ENCODE results near the gene CLEC9A. TPM values are rescaled to one million over a fixed set of nuclear protein-coding genes. Genes with fewer than 3 reads are reported as not detected.
A peak's percentile ranks its signal among the peaks of the same experiment; 100 is the strongest.

The CLEC9A gene
- polyA plus RNA-seq, 3 donors = 0.07 to 0.59 TPM; not detected in 1

DNA sequence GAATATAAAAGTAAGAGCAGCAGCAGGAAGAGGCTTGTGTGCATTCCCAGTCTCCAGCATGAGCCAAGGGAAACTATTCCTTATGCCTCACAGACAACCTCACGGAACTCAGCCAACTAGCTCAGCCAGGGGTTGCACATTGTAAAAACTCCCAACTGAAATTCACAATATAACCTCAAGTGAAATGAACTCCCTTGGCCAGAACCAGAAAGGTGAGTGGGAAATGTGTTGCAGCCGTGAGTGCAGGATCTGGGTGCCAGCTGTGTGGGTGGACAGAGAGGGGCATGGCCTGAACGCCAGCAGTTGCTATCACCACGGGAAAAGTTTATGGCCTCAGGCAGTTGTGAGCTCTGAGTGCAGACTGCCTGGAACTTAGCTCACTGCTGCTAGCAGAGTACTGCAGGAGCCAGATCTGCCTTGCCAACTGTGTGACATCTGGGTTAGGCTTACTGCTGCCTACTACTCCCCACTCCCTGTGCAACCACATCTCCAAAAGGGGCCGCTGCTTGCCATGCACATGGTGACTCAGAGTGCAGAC is 70.6 kb downstream of the CLEC9A start:
- intact Hi-C loops (cut with micrococcal nuclease) = no loop called here
- Histone ChIP-seq H3K4me2 (replicated peaks; ENCODE audit: extremely low read depth, low read length, poor library complexity, severe bottlenecking) (peak overlapping the region; percentile 31), H3K9ac (ENCODE audit: insufficient read depth, low read length, poor library complexity, severe bottlenecking) (no peak overlapping the region), H3K4me3 (replicated peaks in 1 of 3; ENCODE audit: low read depth in 2 of 3, low read length in 3 of 3) (no peak overlapping the region), H3K79me2 (ENCODE audit: insufficient read depth, low read length) (no peaks in the 10 kb centered on the region), H3K36me3 (replicated peaks in 1 of 2; ENCODE audit: control insufficient read depth in 1 of 2, insufficient read depth in 2 of 2, low read length in 2 of 2) (peaks cover 0 to 6% of the 10 kb centered on the region in 2 donors), H3K4me1 (ENCODE audit: control insufficient read depth in 1 of 2, insufficient read depth in 2 of 2, low read length in 2 of 2) (peaks cover 31 to 35% of the 10 kb centered on the region in 2 donors), H4K20me1 (ENCODE audit: insufficient read depth, low read length) (no peaks in the 10 kb centered on the region), H3K9me3 (replicated peaks in 1 of 2; ENCODE audit: control insufficient read depth in 1 of 2, insufficient read depth in 1 of 2, low read length in 2 of 2) (no peaks in the 10 kb centered on the region), H2AFZ (ENCODE audit: insufficient read depth, low read depth, low read length, poor library complexity, severe bottlenecking) (no peak overlapping the region), H3K27ac (ENCODE audit: low read depth in 1 of 2, low read length in 2 of 2) (peak overlapping the region in 1 of 2 donors; percentile 70), H3K27me3 (ENCODE audit: control insufficient read depth in 2 of 2, insufficient read depth in 2 of 2, low read length in 2 of 2) (no peaks in the 10 kb centered on the region)
- no peak for DNase-seq
- Mint-ChIP-seq H3K27ac (peak overlapping the region in 2 of 7 donors; percentile 65), H3K9me3 (peaks cover 4 to 15% (median 7%) of the 10 kb centered on the region in 7 donors), H3K4me1 (peaks cover 37% of the 10 kb centered on the region), H3K4me3 (no peak overlapping the region), H3K36me3 (peaks cover 21 to 22% of the 10 kb centered on the region in 2 donors), H3K27me3 (ENCODE audit: low read depth in 3 of 3) (peaks cover 0 to 3% (median 1%) of the 10 kb centered on the region in 3 donors)
- TF ChIP-seq, protein P1, sequence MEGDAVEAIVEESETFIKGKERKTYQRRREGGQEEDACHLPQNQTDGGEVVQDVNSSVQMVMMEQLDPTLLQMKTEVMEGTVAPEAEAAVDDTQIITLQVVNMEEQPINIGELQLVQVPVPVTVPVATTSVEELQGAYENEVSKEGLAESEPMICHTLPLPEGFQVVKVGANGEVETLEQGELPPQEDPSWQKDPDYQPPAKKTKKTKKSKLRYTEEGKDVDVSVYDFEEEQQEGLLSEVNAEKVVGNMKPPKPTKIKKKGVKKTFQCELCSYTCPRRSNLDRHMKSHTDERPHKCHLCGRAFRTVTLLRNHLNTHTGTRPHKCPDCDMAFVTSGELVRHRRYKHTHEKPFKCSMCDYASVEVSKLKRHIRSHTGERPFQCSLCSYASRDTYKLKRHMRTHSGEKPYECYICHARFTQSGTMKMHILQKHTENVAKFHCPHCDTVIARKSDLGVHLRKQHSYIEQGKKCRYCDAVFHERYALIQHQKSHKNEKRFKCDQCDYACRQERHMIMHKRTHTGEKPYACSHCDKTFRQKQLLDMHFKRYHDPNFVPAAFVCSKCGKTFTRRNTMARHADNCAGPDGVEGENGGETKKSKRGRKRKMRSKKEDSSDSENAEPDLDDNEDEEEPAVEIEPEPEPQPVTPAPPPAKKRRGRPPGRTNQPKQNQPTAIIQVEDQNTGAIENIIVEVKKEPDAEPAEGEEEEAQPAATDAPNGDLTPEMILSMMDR (IDR thresholded peaks at IDR 0.05) = no peak
- 100% methylated on average over 3 of the region's 5 CpGs for WGBS (ENCODE audit: insufficient coverage)

DNA sequence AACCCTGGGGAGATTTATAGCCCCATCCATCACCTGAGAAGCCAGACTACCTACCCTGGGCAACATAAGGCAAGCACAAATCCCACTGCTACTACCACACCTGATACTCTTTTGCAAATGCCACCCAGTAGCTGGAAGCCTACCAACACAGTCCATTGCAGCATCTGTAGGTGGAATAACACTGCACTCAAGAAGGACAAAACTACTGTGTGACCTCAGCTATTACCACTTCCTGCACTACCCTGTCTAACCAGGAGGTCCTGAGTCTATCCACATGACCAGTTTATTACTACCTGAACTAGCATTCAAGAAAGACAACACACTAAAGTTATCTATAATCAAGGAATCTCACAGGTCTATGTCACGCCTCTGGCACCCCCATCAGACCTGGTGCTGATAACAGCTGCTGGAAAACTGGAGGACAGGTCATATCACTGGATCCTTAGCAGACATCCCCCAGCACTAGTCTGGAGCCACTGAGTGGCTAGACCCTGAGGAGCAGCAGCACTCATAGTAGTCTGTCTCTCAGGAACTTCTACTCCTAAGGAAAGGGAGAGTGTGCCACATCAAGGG is 71.3 kb downstream of the CLEC9A start:
- Mint-ChIP-seq H3K4me1 (peaks cover 38% of the 10 kb centered on the region), H3K4me3 (peak overlapping the region; percentile 31 to 65), H3K36me3 (peaks cover 24% of the 10 kb centered on the region in 2 donors), H3K9me3 (peaks cover 4 to 15% (median 7%) of the 10 kb centered on the region in 7 donors), H3K27me3 (ENCODE audit: low read depth in 3 of 3) (peaks cover 0 to 3% (median 3%) of the 10 kb centered on the region in 3 donors), H3K27ac (peak overlapping the region; percentile 26 to 90 (median 77))
- Histone ChIP-seq H3K36me3 (replicated peaks in 1 of 2; ENCODE audit: control insufficient read depth in 1 of 2, insufficient read depth in 2 of 2, low read length in 2 of 2) (peaks cover 0 to 6% of the 10 kb centered on the region in 2 donors), H3K9me3 (replicated peaks in 1 of 2; ENCODE audit: control insufficient read depth in 1 of 2, insufficient read depth in 1 of 2, low read length in 2 of 2) (no peaks in the 10 kb centered on the region), H3K79me2 (ENCODE audit: insufficient read depth, low read length) (no peaks in the 10 kb centered on the region), H4K20me1 (ENCODE audit: insufficient read depth, low read length) (no peaks in the 10 kb centered on the region), H3K9ac (ENCODE audit: insufficient read depth, low read length, poor library complexity, severe bottlenecking) (no peak overlapping the region), H3K27ac (ENCODE audit: low read depth in 1 of 2, low read length in 2 of 2) (peak overlapping the region; percentile 38 to 70), H3K4me3 (replicated peaks in 1 of 3; ENCODE audit: low read depth in 2 of 3, low read length in 3 of 3) (peak overlapping the region in 1 of 3 experiments; percentile 19), H3K4me1 (ENCODE audit: control insufficient read depth in 1 of 2, insufficient read depth in 2 of 2, low read length in 2 of 2) (peaks cover 31 to 35% of the 10 kb centered on the region in 2 donors), H3K4me2 (replicated peaks; ENCODE audit: extremely low read depth, low read length, poor library complexity, severe bottlenecking) (peak overlapping the region; percentile 31), H2AFZ (ENCODE audit: insufficient read depth, low read depth, low read length, poor library complexity, severe bottlenecking) (peak overlapping the region; percentile 44), H3K27me3 (ENCODE audit: control insufficient read depth in 2 of 2, insufficient read depth in 2 of 2, low read length in 2 of 2) (no peaks in the 10 kb centered on the region)
- 100% methylated on average over 1 of the region's 1 CpG for WGBS (ENCODE audit: insufficient coverage)
- no peak for DNase-seq
- intact Hi-C loops (cut with micrococcal nuclease) = no loop called here
- TF ChIP-seq, protein P1 (IDR thresholded peaks at IDR 0.05) = no peak
